Upper lobe of left lung (tissue), 6 donors: ENCODE results near the gene PRF1. TPM values are rescaled to one million over a fixed set of nuclear protein-coding genes. Genes with fewer than 3 reads are reported as not detected.

ENCODE experiments used
- ATAC-seq, 2 donors: fragments of 200-7000 bp; cut with Tn5 transposase; one replicate each; pipeline ENCODE4 v1.9.1; 2022; ENCODE audit warnings: mild to moderate bottlenecking in 2 of 2, moderate library complexity in 2 of 2; ENCODE audit not compliant: low FRiP score in 2 of 2
- DNase-seq, 2 donors: peaks; one replicate each; pipeline ENCODE4 v3.0.0-alpha.2; 2019 to 2020
- H3K27ac ChIP-seq, 4 donors: fragments of 200-600 bp; sonication (generic); one replicate each; pipeline ENCODE4 v1.5.1; 2016 to 2019
- H3K27me3 ChIP-seq, 4 donors: fragments of 200-600 bp; sonication (generic); one replicate each; pipeline ENCODE4 v1.5.1; 2017 to 2019
- H3K36me3 ChIP-seq, 4 donors: fragments of 200-600 bp; sonication (generic); one replicate each; pipeline ENCODE4 v1.5.1; 2016 to 2019
- H3K4me1 ChIP-seq, 4 donors: fragments of 200-600 bp; sonication (generic); one replicate each; pipeline ENCODE4 v1.5.1; 2018 to 2019
- H3K4me3 ChIP-seq, 4 donors: fragments of 200-600 bp; sonication (generic); one replicate each; pipeline ENCODE4 v1.5.1; 2017 to 2019; ENCODE audit warnings: mild to moderate bottlenecking in 2 of 4, moderate library complexity in 1 of 4
- H3K9me3 ChIP-seq, 4 donors: fragments of 200-600 bp; sonication (generic); one replicate each; pipeline ENCODE4 v1.5.1; 2018 to 2019
- CTCF ChIP-seq, 6 experiments: fragments of 450-650 bp in 4 of 6; fragments of 200-600 bp in 2 of 6; sonication (generic) in 2 of 6; IDR thresholded peaks; one replicate each; pipeline ENCODE4 v1.5.1; 2016 to 2019; ENCODE audit warnings: antibody characterized with exemption in 6 of 6
- EP300 ChIP-seq, 4 donors: sonication (generic); formaldehyde crosslinking; IDR thresholded peaks; one replicate each; pipeline ENCODE4 v1.5.1; 2017; ENCODE audit warnings: antibody characterized with exemption in 4 of 4, control low read depth in 2 of 4
- POLR2A ChIP-seq, 4 donors: fragments of 450-650 bp; IDR thresholded peaks; one replicate each; pipeline ENCODE4 v1.5.1; 2016 to 2017; ENCODE audit warnings: antibody characterized with exemption in 4 of 4, mild to moderate bottlenecking in 2 of 4
- POLR2AphosphoS5 ChIP-seq, 2 donors: sonication (generic); formaldehyde crosslinking; IDR thresholded peaks; one replicate each; pipeline ENCODE4 v1.5.1; 2017; ENCODE audit warnings: antibody characterized with exemption in 2 of 2
- WGBS, 2 donors: methylation state at CpG; one replicate each; pipeline ENCODE4 v1.1.5; 2017 to 2018; 5-methylcytosine and 5-hydroxymethylcytosine counted together
- total RNA-seq, 6 donors: library from RNA; depleted of rRNA in 4 of 6; stranded (reverse); fragments of >200 nt in 4 of 6; gene quantifications; one replicate each; pipeline versions ENCODE4 v1.1.0 to v1.2.1, GENCODE V29; 2016 to 2021
- donor health status: DM: no; HTN: no; CAD: no; lungs with moderate emphysema.
- donor health status: DM: no; HTN: yes; CAD: no; lungs with severe emphysema.

Gene PRF1
- total RNA-seq, 6 donors from 2014 or later, result 6.3 to 26.9 (median 15.9) TPM

GRCh38 chr10:70590655-70591416 is 11.7 kb downstream of the PRF1 start:
- Histone ChIP-seq H3K9me3 (no peaks in the 10 kb centered on the region), H3K4me1 (peaks cover 7 to 24% (median 11%) of the 10 kb centered on the region in 4 donors), H3K4me3 (no peak overlapping the region), H3K27ac (peak overlapping the region in 2 of 4 donors; percentile 28 to 46), H3K27me3 (no peaks in the 10 kb centered on the region), H3K36me3 (no peaks in the 10 kb centered on the region)
- DNase-seq (peak in 1 of 2 donors; percentile 17), ATAC-seq (no peak)
- TF ChIP-seq POLR2AphosphoS5 (IDR thresholded peaks at IDR 0.05) (no peak), EP300 (IDR thresholded peaks at IDR 0.05) (no peak), POLR2A (IDR thresholded peaks at IDR 0.05) (no peak), CTCF (IDR thresholded peaks at IDR 0.05) (no peak)
- 81 to 90% methylated on average over 3 to 5 of the region's 5 CpGs for WGBS, 2 donors

- DNase-seq (peak in 1 of 2 donors; percentile 20), ATAC-seq (no peak)
- Histone ChIP-seq H3K4me3 (no peak overlapping the region), H3K9me3 (no peaks in the 10 kb centered on the region), H3K27me3 (no peaks in the 10 kb centered on the region), H3K27ac (peak overlapping the region in 3 of 4 donors; percentile 2 to 48 (median 46)), H3K36me3 (no peaks in the 10 kb centered on the region), H3K4me1 (peaks cover 15 to 32% (median 17%) of the 10 kb centered on the region in 4 donors)
- 74 to 81% methylated on average over 5 of the region's 5 CpGs for WGBS, 2 donors
- TF ChIP-seq EP300 (IDR thresholded peaks at IDR 0.05), result peak in 2 of 4 donors; percentile 65 to 69
- no peak for TF ChIP-seq POLR2A (IDR thresholded peaks at IDR 0.05)
- TF ChIP-seq CTCF (IDR thresholded peaks at IDR 0.05), result no peak
- TF ChIP-seq POLR2AphosphoS5 (IDR thresholded peaks at IDR 0.05), result peak; percentile 43
Measured at GRCh38 chr10:70589762-70590654, 12.5 kb downstream of the PRF1 start.

- Histone ChIP-seq H3K9me3 (no peaks in the 10 kb centered on the region), H3K27ac (peak overlapping the region in 3 of 4 donors; percentile 2 to 48 (median 37)), H3K27me3 (no peaks in the 10 kb centered on the region), H3K36me3 (no peaks in the 10 kb centered on the region), H3K4me3 (no peak overlapping the region), H3K4me1 (peaks cover 25 to 42% (median 27%) of the 10 kb centered on the region in 4 donors)
- peak in 1 of 2 donors; percentile 10 for DNase-seq
- no peak for TF ChIP-seq CTCF (IDR thresholded peaks at IDR 0.05)
- no peak for TF ChIP-seq EP300 (IDR thresholded peaks at IDR 0.05)
- TF ChIP-seq POLR2A (IDR thresholded peaks at IDR 0.05), result no peak
- no peak for TF ChIP-seq POLR2AphosphoS5 (IDR thresholded peaks at IDR 0.05)
- ATAC-seq, result no peak
- WGBS, 2 donors, result 66 to 79% methylated on average over 10 of the region's 10 CpGs
Measured at GRCh38 chr10:70588859-70589570, 13.5 kb downstream of the PRF1 start.

- H3K9me3 ChIP-seq, result no peaks in the 10 kb centered on the region
- no peak for TF ChIP-seq POLR2AphosphoS5 (IDR thresholded peaks at IDR 0.05)
- no peak for TF ChIP-seq CTCF (IDR thresholded peaks at IDR 0.05)
- no peak for TF ChIP-seq EP300 (IDR thresholded peaks at IDR 0.05)
- no peak for TF ChIP-seq POLR2A (IDR thresholded peaks at IDR 0.05)
- 56 to 68% methylated on average over 6 of the region's 6 CpGs for WGBS, 2 donors
- peak in 1 of 2 donors; percentile 15 for DNase-seq
- no peak for ATAC-seq
- peaks cover 30 to 50% (median 35%) of the 10 kb centered on the region in 4 donors for H3K4me1 ChIP-seq
- H3K4me3 ChIP-seq, result no peak overlapping the region
- no peak overlapping the region for H3K27ac ChIP-seq
- no peaks in the 10 kb centered on the region for H3K27me3 ChIP-seq
- H3K36me3 ChIP-seq, result no peaks in the 10 kb centered on the region
Measured at GRCh38 chr10:70588255-70588654, 14.3 kb downstream of the PRF1 start.
